NCI-H2227 (cell line): ENCODE measurements around the gene CHST9.
"Not testable (repeated sequence)": the region's sequence is repeated elsewhere in the genome, so short reads cannot be mapped to it uniquely, and the experiment has no call there.

ENCODE experiments used
- DNase-seq: peaks from one replicate; lab custom pipeline; 2025; ENCODE audit not compliant: unreplicated experiment; lab: John Stamatoyannopoulos, UW

CHST9 gene

DNA sequence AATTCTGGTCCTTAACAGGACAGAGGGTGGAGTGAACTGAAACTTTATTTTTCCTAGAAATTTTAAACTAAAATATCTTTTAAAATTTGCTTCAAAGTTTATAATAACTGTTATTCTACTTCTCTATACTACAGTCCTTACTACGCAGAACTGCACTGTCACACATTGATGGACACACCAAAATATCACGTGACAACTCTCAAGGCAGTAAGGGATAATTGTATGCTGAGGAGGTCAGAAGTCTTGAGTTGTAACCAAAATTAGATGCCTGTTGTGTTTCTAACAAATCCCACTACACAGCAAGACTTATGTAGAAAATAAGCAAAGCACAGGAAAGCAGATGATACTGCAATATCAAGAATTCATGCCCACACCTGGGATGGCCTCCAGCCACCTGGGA is 76.3 kb downstream of the CHST9 start:
- DNase-seq, result no peak

DNA sequence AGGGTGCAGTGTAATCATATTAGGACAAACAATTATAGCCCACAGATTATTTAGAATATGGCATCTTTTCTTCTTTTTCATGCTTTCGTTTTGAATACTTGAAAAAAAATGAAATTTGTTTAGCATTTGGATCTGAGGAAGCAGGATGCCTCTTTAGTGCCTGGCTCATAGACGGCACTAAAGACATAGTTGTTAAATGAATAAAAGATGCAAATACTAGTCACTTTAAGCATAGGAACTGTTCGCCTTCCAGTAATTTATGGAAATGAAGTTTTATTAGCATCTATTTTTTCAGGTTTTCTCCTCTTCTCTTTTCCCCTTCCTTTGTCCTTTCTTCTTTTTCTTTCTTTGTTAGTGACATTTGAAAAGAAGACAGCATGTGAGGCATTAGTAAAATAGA is 80.4 kb downstream of the CHST9 start:
- no peak for DNase-seq

DNA sequence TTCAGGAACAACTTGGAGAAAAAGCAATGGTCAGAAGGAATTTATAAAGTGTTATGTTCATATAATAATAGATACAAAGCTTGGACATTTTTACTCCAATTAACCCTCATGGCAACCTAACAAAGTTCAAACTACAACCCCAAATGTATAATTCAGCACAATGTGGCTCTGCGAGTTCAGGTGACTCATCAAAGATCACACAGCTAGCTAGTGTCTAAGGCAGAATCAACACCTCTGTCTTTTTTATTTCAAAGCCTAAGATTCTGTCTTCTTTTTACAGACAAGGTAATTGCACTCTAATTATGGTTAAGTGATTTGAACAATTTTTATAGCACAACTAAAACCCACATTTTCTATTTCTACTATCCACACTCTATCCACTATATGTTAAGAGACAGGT is 90.5 kb downstream of the CHST9 start:
- DNase-seq, result no peak

DNA sequence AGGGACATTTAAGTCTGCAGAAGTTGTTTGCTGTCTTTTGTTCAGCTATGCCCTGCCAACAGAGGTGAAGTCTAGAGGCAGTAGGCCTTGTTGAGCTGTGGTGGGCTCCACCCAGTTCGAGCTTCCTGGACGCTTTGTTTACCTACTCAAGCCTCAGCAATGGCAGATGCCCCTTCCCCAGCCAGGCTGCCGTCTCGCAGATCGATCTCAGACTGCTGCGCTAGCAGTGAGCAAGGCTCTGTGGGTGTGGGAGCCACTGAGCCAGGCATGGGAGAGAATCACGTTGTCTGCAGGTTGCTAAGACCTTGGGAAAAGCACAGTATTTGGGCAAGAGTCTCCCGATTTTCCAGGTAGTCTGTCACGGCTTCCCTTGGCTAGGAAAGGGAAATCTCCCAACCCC is 91.8 kb downstream of the CHST9 start:
- DNase-seq, result not testable (repeated sequence)

DNA sequence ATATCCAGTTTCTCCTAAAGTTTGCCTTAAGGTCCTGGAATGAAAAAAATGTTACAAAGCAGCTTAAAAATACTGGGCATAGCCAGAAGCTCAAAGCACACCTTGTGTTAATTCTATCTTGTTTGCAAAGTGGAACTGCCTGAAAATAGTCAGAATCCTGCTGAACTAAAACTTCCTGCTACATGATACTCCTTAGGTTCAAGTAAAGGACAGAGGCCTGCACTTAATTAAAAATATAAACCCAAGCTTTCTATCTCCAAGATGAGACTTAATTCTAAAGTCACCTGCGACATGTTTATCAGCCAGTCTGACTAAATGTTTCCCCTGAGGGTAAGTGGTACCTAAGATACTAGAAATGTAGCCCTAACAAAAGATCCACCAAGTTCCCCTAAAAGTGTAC is 103.4 kb downstream of the CHST9 start:
- no peak for DNase-seq

GRCh38 chr18:27075828-27076227 is 109.3 kb downstream of the CHST9 start:
- no peak for DNase-seq

- DNase-seq, result no peak
Observed at GRCh38 chr18:27073404-27073830, 111.7 kb downstream of the CHST9 start.

DNA sequence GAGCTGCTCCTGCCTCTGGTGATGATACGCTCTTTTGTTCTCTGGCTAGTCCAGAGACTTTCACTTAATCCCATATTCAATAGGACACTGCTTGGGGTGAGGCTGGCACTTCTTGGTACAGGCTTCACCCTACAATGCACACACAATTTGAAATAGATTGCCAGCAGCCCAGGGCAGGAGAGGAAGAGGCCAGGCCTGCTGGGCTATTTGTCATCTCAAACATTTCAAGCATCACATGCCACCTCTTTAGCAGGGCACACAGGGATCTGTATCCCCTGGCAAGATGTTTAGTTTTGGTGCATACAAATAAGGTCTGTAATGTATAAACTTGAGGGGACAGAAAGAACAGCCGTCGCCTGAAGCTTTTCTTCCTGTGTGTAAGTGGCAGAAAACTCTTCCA is 120.4 kb downstream of the CHST9 start:
- no peak for DNase-seq

DNA sequence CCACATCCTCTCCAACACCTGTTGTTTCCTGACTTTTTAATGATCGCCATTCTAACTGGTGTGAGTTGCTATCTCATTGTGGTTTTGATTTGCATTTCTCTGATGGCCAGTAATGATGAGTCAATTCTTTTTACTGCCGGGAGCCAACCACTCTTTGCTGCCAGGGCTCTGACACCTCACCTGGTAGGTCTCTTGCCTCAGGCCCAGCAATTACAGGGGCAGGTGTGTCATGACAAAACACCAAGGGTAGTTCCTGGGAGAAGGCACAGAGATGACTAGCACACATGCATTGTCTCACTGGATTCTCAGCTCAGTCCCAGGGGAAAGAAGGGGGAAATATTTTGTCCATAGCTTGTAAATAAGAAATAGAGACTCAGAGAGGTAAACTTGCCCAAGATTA is 122.3 kb downstream of the CHST9 start:
- no peak for DNase-seq

GRCh38 chr18:27061488-27062095 is 123.5 kb downstream of the CHST9 start:
- no peak for DNase-seq

- DNase-seq, result no peak
Observed at GRCh38 chr18:27057519-27058234, 127.4 kb downstream of the CHST9 start.

DNA sequence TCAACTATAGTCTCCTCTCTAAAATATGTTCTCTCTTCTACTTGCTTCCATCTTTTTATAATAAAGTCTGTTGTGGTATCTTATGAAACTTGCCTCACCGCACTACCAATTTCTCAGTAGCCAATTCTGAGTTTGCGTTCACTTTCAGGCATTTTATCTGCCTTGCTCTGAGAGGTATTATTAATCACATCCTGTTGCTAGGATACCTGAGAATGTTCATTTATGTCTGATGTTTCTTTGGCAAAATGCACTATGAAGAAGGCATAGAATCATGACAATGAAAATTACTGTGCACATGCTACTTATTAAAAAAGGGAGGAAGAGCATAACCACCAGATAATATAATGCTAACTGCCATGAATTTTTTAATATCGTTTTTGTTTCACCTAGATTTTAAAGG is 130.2 kb downstream of the CHST9 start:
- no peak for DNase-seq

DNA sequence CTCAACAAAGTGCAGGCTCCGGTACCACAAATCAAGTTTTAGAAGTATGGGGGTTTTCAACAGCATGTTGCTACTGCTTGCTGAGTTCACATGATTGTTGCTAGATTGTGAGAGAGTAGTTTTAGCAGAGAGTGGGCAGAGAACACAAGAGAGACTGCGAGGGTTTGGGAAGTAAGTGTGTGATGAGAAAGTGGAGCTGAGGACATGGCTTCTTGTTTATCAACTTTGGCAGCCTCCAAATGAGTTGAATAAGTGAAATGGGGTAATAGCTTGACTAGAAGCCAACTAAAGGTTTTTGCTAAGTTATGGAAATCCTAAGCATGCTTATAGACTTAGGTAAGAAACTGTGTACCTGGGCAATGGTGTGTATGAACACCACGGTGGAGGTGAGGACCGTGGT is 135.1 kb downstream of the CHST9 start:
- no peak for DNase-seq

DNA sequence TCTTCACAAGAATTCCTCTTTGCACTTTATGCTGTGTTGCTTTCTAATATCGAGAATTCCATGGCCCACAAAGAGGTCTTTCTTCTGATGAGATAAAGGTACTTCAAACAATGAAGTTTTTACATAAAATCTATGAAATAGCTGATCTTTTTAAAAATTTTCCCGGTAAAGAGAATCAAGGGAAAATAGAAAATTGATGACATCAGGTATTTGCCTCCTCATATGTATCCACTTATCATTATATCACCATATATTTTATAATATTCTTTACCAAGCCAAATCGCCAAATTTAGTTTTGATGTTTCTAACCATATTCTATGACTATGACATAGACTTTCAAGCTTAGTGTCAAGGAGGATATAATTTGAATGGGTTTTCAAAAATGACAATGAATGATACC is 139.8 kb downstream of the CHST9 start:
- no peak for DNase-seq

DNA sequence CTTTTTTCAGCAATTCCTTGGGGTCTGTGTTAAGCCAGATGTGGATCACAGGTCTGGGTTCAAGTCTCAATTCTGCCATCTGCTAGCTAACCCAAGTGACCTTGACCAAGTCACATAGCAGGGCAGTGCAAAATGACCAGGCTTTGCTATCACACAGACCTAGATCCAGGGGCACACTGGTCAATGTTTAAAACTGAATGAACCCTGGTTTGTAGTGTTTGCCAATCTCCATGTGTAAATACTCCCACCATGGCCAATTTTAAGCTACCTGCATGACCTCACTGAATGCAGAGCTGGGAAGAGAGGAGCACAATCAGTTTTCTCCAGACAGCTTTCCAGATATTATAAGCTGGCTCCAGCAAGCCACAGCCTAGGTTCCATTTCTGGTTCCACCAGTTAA is 142.9 kb downstream of the CHST9 start:
- no peak for DNase-seq

GRCh38 chr18:27040796-27041195 is 144.3 kb downstream of the CHST9 start:
- no peak for DNase-seq

DNA sequence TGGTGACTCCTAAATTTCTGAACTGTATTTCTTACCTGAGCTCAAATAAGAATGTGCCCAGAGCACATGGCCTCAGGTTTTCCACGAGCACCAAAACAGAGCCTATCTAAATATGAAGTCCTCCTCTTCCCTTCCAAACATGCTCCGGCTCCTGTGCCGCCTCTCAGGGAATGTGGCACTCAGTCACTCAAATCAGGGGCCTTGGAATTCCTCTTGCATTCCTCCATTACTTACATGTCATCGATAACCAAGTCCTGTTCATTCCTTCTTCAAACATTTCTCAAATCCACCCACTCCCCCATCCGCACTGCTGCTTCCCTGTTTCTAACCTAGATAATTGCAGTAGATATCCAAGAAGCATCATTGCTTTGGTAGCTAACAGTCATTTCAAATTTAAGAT is 151.4 kb downstream of the CHST9 start:
- DNase-seq, result no peak

DNA sequence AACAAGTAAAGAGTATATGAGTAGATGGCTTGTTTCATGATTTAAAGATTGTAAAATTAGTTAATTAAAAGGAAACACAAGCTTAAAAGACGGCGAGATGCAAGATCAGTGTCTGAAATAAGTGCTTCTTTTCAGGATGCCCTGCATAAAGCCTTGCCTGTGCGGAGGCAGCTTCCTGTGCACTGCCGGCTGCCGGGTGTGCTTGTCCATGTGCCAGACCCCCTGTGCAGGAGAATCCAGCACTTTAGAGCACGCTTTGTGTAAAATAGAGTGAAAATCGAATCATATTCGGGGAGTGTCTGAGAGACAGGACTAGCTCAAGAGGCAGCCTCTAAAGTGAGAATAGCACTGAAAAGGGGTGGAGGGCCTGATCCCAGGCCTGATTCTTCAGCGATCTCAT is 154.7 kb downstream of the CHST9 start:
- DNase-seq, result no peak

DNA sequence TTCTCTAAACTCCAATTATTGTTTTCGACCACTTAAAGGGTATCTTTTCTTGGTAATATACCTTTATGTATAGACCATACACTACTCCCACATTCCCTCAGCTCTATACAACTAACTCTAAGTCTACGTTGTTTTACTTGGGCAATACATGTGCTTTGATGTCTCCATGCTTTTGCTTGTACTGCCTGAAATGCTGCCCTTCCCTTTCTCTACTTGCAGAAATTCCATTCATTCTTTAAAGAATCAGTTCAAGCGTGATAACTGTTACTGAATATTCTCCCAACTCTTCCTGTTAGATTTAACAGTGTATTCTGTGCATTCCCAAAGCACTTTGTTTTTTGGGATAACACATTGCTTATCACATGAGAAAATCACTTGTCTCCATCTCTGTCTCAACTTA is 162.6 kb downstream of the CHST9 start:
- no peak for DNase-seq

- no peak for DNase-seq
Observed at GRCh38 chr18:27017901-27018500, 167.1 kb downstream of the CHST9 start.

GRCh38 chr18:27014841-27015240 is 170.3 kb downstream of the CHST9 start:
- no peak for DNase-seq

DNA sequence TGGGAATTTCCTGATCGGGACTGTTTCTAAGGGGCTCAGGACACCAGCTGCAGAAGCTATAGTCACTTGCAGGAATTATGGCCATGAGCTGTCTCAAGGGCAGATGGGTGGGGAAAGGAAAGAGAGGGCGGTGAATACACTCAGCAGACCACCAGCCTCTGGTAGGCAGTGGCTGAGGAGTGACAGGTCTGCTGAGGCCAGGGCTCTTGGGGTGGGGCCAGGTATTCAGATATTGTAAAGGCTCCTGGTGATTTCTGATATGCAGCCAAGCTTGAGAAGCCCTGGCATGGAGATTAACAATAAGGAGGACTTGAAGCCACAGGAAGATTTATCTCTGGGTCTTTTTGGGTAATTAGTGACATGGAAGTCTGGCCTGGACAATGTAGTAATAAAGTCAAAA is 174.3 kb downstream of the CHST9 start:
- no peak for DNase-seq

DNA sequence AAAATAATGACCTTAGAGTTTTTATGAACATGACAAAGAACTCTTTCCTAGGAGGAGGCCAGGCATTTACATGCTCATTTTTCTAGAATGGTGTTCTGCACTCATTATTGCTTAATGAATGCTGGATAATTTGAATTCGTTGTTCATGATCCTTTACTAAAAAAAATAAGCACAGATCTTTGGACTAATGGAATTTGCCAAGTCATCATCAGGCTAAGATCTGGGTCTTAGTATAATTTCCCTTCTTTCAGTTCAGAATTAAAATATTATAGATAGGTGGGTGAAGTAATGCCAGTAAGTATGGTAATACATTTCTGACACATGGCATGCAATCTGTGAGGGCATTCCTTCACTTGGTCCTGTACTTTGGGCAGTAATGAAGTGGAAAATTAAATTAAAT is 175.8 kb downstream of the CHST9 start:
- no peak for DNase-seq
